Tibial artery (tissue), 4 donors: ENCODE measurements around the gene SLC47A2.

Source experiments
- DNase-seq, 2 donors: peaks; one replicate each; pipeline ENCODE4 v3.0.0-alpha.2; 2019
- H3K27ac ChIP-seq, 2 donors: fragments of 200-600 bp; sonication (generic) in 1 of 2; 1 replicate in 1 of 2; 2 replicates in 1 of 2; pipeline ENCODE4 v1.5.1; 2018 to 2019; ENCODE audit warnings: mild to moderate bottlenecking in 1 of 2
- H3K27me3 ChIP-seq, 2 donors: fragments of 200-600 bp; sonication (generic) in 1 of 2; one replicate each; pipeline versions ENCODE4 v1.5.1 to v1.6.0; 2016 to 2019
- H3K36me3 ChIP-seq, 3 donors: fragments of 200-600 bp; sonication (generic) in 2 of 3; one replicate each; pipeline ENCODE4 v1.5.1; 2016 to 2019; ENCODE audit warnings: mild to moderate bottlenecking in 2 of 3
- H3K4me1 ChIP-seq, 4 donors: fragments of 200-600 bp; sonication (generic) in 2 of 4; 1 replicate in 3 of 4; 2 replicates in 1 of 4; pipeline ENCODE4 v1.5.1; 2016 to 2019
- H3K4me3 ChIP-seq, 2 donors: fragments of 200-600 bp; sonication (generic) in 1 of 2; 1 replicate in 1 of 2; 2 replicates in 1 of 2; pipeline ENCODE4 v1.5.1; 2018 to 2019; ENCODE audit warnings: mild to moderate bottlenecking in 2 of 2
- H3K9me3 ChIP-seq, 3 donors: fragments of 200-600 bp; sonication (generic) in 1 of 3; one replicate each; pipeline ENCODE4 v1.5.1; 2016 to 2019
- intact Hi-C: fragments of 100-400 bp; cut with DNase I; formaldehyde crosslinking; loops from one replicate; pipeline ENCODE4 v1.15.0; 2023; ENCODE audit warnings: low total_unique reads
- TF ChIP-seq, protein P1 (sequence below), 2 experiments: fragments of 200-600 bp in 1 of 2; fragments of 450-650 bp in 1 of 2; IDR thresholded peaks; one replicate each; pipeline ENCODE4 v1.5.1; 2017 to 2019; ENCODE audit warnings: antibody characterized with exemption in 2 of 2, mild to moderate bottlenecking in 1 of 2, moderate library complexity in 1 of 2

The SLC47A2 gene

DNA sequence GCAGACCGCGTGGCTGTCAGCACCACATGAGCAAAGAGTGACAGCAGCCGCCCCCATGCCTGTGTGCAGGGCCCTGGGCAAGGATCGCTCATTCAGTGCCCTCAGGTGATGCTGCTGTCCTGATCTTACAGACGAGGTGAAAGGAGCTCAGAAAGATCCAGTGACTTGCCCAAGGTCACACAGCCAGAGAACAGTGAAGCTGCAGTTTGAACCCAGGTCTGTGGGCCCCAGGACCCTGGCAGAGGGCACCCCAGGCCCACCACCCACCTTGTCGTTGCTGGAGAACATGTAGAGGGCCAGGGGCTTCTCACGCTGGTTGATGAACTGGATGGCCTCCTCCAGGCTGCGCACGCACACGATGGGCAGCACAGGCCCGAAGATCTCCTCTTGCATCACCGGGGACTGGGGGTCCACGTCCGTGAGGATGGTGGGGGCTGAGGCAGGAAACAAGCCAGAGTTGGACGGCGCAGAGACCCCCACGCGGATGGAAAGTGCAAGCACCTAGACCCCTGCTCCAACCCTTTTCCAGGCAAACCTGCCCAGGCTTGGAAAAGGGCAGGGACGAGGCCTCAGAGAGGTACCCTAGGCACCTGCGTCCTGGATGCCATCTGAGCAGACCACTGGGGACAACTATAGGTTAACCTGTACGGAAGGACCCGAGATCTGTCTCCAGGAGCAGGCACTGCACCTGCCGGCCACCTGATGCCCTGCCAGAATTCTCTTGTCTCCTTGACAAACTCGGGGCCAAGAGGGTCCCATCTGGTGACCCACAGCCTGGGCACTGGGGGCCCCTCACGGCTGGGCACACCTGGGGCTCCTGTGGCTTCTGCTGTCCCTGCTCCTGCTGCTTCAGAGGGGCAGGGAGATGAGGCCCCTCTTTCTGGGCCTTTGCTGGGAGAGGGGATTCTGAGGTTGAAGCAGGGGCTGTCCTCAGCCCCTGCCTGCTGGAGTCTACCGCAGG, 23.1 kb upstream of the SLC47A2 start:
- Histone ChIP-seq H3K27ac (no peak overlapping the region), H3K27me3 (no peaks in the 10 kb centered on the region), H3K36me3 (no peaks in the 10 kb centered on the region), H3K9me3 (no peaks in the 10 kb centered on the region), H3K4me3 (no peak overlapping the region), H3K4me1 (peaks cover 0 to 4% (median 2%) of the 10 kb centered on the region in 4 donors)
- intact Hi-C loops, result no loop called here
- TF ChIP-seq, protein P1, sequence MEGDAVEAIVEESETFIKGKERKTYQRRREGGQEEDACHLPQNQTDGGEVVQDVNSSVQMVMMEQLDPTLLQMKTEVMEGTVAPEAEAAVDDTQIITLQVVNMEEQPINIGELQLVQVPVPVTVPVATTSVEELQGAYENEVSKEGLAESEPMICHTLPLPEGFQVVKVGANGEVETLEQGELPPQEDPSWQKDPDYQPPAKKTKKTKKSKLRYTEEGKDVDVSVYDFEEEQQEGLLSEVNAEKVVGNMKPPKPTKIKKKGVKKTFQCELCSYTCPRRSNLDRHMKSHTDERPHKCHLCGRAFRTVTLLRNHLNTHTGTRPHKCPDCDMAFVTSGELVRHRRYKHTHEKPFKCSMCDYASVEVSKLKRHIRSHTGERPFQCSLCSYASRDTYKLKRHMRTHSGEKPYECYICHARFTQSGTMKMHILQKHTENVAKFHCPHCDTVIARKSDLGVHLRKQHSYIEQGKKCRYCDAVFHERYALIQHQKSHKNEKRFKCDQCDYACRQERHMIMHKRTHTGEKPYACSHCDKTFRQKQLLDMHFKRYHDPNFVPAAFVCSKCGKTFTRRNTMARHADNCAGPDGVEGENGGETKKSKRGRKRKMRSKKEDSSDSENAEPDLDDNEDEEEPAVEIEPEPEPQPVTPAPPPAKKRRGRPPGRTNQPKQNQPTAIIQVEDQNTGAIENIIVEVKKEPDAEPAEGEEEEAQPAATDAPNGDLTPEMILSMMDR (IDR thresholded peaks at IDR 0.05), result no peak
- no peak for DNase-seq

DNA sequence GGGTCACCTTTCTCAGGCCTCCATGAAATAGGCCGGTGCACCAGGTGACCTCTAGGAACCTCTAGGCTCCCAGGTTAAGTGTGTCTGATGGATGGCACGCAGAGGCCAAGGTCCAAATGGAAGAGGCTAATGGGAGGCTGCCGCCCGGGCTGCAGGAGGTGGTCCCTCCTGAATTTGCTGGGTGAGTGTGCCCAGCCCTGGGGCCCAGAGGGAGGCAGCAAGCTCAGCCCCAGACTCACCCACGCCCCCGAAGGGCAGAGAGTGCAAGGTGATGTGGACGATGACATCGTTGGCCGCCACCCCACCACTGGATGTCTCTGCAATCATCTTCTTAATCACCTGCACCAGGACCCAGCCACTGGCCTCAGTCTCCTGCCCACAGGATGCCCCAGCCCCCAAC, 22.4 kb upstream of the SLC47A2 start:
- no peak for DNase-seq
- Histone ChIP-seq H3K27me3 (no peaks in the 10 kb centered on the region), H3K4me1 (no peaks in the 10 kb centered on the region), H3K27ac (no peak overlapping the region), H3K36me3 (no peaks in the 10 kb centered on the region), H3K4me3 (no peak overlapping the region), H3K9me3 (no peaks in the 10 kb centered on the region)
- TF ChIP-seq, protein P1 (IDR thresholded peaks at IDR 0.05), result no peak
- intact Hi-C loops, result no loop called here

DNA sequence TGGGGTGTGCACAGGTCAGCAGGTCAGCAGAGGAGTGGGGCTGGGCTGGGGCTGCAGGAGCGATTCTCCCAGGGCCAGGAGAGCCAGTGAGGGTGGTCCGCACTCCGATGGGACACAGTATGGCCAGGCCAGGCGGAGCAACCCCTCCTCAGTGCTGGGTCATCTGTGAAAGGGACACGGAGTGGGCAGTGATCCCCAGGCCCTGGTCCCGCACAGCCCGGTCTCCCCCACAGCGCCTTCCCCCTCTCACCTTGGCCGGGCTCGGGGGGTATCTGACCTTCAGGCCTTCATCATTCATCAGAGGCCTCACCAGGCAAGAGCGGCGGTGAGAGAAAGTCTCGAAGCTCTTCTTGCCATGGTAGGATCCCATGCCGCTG, 21.7 kb upstream of the SLC47A2 start:
- no peaks in the 10 kb centered on the region for H3K36me3 ChIP-seq
- intact Hi-C loops, result no loop called here

DNA sequence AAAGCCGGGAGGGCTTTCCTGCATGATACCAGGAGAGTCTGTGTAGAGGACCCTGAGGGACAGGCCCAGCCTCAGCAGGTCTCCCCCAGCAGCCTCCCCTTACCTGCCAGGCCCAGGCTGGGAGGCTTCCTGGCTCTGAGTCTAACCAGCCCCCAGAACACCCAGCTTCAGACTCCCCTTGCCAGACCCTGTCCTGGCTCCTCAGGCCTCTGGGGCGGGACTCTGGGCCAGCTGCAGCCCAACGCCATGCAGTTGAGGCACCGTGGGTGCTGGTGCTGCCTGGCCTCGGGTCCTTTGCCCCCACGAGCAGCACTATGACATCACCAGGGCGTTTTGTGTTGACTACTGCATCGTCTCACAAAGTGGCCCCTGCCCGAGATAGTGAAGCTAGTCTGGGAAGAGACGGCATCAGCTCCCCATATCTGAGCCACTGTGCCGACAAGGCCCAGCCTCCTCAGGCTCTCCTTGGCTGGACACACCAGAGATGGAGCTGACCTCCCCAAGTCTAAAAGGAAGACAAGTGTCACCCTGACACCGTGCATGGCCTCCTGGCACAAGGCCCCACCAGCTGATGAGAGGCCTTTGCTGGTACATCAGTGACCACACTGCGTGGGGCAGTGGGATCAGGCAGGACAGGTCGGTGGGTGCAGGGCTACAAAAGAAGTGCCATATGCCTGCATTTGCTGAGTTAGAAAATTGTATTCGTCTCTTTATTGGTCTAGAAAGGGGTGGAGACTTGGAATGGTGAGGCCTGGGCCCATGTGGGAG, 21.1 kb upstream of the SLC47A2 start:
- TF ChIP-seq, protein P1 (IDR thresholded peaks at IDR 0.05), result no peak
- no peaks in the 10 kb centered on the region for H3K36me3 ChIP-seq
- intact Hi-C loops, result no loop called here
- H3K4me1 ChIP-seq, result no peaks in the 10 kb centered on the region
- H3K27me3 ChIP-seq, result no peaks in the 10 kb centered on the region
- DNase-seq, result no peak
- H3K9me3 ChIP-seq, result no peaks in the 10 kb centered on the region
- H3K4me3 ChIP-seq, result no peak overlapping the region
- no peak overlapping the region for H3K27ac ChIP-seq

More for the DNA sequence above, 21.7 kb upstream of the SLC47A2 start:
- Histone ChIP-seq H3K27ac (no peak overlapping the region), H3K9me3 (no peaks in the 10 kb centered on the region), H3K27me3 (no peaks in the 10 kb centered on the region), H3K4me1 (no peaks in the 10 kb centered on the region), H3K4me3 (no peak overlapping the region)
- no peak for DNase-seq
- TF ChIP-seq, protein P1 (IDR thresholded peaks at IDR 0.05), result no peak

DNA sequence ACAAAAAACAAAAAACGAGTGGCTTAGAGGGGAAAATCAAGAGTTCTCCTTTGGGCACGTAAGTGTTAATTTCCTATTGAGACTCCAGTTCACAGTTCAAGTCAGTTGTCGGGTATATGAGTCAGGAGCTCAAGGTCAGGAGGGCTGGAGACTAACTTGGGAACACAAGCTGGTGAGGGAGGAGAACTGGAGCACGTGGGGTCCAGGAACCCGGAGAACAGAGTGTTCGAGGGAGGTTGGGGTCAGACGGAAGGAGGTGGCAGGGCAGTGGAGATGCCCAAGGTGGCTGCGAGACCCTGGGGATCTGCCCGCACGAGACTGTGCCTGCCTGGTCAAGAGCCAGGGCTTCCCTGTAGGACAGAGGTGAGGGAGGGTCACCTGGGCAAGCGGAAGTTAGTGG, 19.7 kb upstream of the SLC47A2 start:
- no peak overlapping the region for H3K4me3 ChIP-seq
- no peak for DNase-seq
- no peaks in the 10 kb centered on the region for H3K27me3 ChIP-seq
- H3K36me3 ChIP-seq, result no peaks in the 10 kb centered on the region
- no peak overlapping the region for H3K27ac ChIP-seq
- H3K4me1 ChIP-seq, result peaks cover 0 to 3% (median 0%) of the 10 kb centered on the region in 4 donors
- TF ChIP-seq, protein P1 (IDR thresholded peaks at IDR 0.05), result no peak
- intact Hi-C loops, result no loop called here
- H3K9me3 ChIP-seq, result no peaks in the 10 kb centered on the region
